GM12864 (cell line): ENCODE measurements around the gene HOXA11.
A peak's percentile ranks its signal among the peaks of the same experiment; 100 is the strongest.

Source experiments
- DNase-seq: peaks from one replicate; pipeline ENCODE4 v3.0.0-alpha.2; 2011; ENCODE audit warnings: low read depth
- H3K4me3 ChIP-seq: 2 replicates; pipeline ENCODE4 v1.5.1; 2011; ENCODE audit warnings: mild to moderate bottlenecking, low read depth, low read length, control low read depth
- TF ChIP-seq, protein P1 (sequence below): IDR thresholded peaks from 2 replicates; pipeline ENCODE4 v1.5.1; 2011; ENCODE audit warnings: low read depth, mild to moderate bottlenecking, moderate library complexity, low read length, control low read depth, inconsistent platforms; ENCODE audit errors: missing control alignments

HOXA11 gene

DNA sequence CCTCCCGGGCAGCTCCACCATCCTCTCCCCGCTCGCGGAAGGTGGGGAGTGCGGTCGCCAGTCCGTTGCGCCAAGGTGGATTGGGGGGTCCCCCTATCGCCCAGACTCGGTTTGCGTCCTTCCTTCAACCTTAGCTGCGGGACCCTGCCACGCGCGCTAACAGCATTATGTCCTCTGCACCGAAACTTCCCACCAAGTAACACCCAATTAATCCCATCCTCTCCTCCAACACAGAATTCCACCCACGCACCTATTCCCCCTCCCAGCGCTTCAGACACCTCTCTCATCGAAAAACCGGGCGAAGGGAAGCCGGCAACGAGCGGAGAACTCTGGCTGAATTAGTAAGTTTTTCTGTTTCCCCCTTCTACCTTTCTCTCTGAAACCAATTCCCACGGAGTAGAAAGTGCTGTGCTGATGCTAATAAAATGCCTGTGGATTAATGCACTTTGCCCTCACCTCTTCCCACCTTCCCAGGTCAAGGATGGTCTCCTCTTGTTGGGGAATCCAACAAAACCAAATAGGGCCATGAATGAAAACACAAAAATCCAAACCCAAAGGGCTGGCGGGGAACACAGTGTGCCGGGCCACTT lies 33.6 kb downstream of the HOXA11 start:
- H3K4me3 ChIP-seq: peak overlapping the region; percentile 1
- no peak for DNase-seq
- TF ChIP-seq, protein P1, sequence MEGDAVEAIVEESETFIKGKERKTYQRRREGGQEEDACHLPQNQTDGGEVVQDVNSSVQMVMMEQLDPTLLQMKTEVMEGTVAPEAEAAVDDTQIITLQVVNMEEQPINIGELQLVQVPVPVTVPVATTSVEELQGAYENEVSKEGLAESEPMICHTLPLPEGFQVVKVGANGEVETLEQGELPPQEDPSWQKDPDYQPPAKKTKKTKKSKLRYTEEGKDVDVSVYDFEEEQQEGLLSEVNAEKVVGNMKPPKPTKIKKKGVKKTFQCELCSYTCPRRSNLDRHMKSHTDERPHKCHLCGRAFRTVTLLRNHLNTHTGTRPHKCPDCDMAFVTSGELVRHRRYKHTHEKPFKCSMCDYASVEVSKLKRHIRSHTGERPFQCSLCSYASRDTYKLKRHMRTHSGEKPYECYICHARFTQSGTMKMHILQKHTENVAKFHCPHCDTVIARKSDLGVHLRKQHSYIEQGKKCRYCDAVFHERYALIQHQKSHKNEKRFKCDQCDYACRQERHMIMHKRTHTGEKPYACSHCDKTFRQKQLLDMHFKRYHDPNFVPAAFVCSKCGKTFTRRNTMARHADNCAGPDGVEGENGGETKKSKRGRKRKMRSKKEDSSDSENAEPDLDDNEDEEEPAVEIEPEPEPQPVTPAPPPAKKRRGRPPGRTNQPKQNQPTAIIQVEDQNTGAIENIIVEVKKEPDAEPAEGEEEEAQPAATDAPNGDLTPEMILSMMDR: no peak

DNA sequence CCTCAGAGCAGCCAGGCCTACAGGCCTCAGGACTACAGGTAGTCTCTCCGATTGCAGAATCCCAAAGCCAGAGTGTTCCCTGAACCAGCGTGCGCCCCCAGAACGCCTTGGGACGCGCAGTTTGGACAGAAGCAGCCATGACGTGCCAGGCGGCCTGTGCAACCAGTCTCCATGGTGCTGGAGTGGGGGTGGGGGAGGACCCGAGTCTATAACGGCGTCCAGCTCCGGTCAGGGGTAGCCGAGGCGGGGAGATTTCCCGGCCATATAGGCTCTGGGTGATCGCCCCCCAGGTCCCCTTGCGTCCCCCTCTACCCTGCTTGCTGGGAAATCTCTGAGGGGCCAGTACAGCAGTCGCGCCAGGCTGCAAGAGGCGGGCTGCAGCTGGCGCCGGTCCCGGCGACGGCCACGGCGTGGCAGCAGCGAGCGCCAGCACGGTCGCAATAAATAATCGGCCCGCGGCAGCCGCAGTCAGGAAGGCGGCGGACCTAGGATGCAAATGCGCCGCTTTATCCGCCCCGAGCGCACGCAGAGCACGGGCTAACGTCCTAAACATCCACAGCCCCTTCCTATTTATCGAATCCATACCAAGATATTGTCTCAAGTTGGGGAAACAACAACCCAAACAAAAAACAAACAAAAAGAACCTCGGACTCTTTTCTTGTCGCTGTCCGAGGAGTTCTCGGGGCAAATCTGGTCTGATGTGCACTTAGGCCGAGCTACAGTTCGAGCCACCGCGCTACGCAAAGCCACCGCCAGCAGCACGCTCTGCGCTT lies 34.3 kb downstream of the HOXA11 start:
- peak overlapping the region; percentile 1 for H3K4me3 ChIP-seq
- TF ChIP-seq, protein P1: peak; percentile 84
- no peak for DNase-seq

DNA sequence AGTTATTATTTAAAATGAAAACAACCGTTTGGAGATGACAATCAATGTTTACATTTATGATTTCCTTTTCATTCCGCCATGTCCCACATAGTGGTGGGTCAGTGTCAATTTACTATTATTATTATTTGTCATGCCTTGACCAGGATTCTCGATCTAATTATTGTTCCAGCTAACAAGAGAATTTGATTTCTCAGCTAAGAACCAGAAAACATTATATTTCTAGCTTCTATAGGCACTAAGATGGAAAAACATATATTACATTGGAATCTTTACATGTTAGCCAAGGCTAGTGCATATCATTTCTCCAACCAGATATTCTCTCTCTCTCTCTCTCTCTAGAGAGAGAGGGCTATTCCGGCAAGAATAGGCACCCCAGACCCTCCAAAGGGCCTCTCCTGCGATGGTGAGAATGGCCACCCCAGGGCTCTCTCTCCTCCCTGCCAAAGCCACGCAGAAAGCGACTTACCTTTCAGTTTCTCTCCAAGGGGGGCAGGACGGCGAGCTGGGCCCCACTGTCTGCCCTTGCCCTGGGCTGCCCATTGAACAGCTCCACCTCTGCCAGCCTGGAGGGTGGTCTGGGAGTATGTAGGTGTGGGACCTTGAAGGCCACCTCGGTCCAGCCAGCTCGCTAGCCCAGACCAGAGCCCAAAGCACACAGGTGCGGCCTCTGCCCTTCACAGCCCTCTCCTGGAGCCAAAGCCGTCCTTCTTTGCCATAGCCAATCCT lies 35.0 kb downstream of the HOXA11 start:
- H3K4me3 ChIP-seq: no peak overlapping the region
- TF ChIP-seq, protein P1: no peak
- DNase-seq: no peak

DNA sequence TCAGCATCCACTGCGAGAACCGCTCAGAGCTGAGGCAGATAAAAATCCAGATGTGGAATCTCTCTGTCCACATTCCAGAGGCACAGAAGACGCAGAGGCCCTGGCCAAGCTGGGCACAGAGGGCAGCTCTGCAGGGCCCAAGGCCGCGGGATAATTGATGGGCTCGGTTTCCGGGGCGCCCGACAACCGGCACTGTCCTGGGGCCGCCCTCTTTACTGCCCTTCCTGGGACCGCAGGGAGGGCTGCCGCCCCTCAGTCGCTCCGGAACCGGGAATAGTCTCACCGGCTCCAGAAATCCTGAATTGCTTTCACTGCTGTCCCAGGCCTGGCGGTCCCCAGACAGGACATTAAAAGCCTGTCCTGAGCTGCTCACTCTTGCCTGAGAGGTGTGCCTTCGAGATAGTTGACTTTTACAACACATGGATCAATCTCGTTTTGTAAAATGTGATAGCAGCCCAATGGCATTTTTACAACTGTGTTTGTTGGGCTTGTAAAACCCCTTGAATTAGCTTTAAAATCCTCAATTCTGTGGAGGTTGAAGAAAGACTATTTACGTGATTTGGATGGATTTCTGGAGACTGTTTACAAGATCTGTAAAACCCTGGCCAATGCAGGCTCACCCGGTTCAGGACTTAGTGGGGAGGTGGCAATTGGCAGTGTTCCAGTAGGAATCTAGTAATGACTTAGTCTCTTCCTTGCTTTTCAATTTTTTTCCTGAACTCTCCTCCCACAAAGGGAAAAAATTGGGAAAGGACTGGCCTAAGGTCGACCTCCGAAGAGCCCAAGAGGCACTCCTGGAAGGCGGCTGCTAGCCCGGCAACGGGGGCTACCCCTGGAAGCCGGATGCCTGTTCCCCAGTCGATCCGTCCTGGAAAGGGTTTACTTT lies 36.0 kb downstream of the HOXA11 start:
- no peak for DNase-seq
- no peak overlapping the region for H3K4me3 ChIP-seq
- TF ChIP-seq, protein P1: no peak

DNA sequence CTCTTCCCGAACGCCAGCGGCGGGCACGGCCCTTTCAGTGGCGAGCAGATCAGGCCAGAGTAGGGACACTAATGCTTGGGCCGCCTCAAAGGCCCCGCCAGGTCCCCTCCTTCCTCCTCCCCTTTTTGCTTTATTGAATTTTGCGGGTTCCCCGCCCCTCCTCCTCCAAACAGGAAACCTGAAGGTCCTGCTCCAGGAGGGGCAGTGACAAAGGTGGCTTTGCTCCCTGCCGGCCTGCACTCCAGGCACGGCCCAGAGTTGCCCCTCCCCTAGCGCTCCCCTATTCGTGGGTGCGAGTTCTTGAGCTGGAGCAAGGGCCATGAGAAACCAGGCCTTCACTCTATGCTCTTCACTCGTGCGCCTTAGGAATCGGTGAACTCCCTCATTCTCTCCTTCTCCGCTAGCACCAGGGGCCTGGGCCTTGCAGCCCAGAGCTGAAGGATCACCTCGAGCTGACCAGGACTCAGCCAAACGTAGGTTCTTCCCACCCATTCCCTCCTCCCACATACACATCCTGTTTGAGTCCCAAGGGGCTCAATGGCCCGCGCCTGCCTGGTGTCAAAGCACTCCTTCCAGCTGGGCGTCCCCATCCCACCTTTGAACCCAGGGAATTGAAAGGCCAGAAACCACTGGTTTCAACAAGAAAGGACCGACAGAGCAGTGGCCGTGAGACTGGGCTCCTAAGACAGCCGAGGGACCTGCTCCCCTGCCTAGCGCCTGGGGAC lies 36.8 kb downstream of the HOXA11 start:
- no peak overlapping the region for H3K4me3 ChIP-seq
- DNase-seq: no peak
- TF ChIP-seq, protein P1: no peak
